HG03571 (cell line): ENCODE data around the gene GGTLC3.
"Not testable (repeated sequence)": the region's sequence is repeated elsewhere in the genome, so short reads cannot be mapped to it uniquely, and the experiment has no call there.

ENCODE experiments used
- ATAC-seq: cut with Tn5 transposase; IDR thresholded peaks from one replicate; pipeline ENCODE4 v1.9.1; 2021; ENCODE audit not compliant: unreplicated experiment

The GGTLC3 gene

GRCh38 chr22:18518061-18518460 lies at the start of gene GGTLC3:
Gene GGTLC3 (minus strand): TSS chr22:18518161. CDS start chr22:18517897, 264 bp downstream.
- ATAC-seq: not testable (repeated sequence)

DNA sequence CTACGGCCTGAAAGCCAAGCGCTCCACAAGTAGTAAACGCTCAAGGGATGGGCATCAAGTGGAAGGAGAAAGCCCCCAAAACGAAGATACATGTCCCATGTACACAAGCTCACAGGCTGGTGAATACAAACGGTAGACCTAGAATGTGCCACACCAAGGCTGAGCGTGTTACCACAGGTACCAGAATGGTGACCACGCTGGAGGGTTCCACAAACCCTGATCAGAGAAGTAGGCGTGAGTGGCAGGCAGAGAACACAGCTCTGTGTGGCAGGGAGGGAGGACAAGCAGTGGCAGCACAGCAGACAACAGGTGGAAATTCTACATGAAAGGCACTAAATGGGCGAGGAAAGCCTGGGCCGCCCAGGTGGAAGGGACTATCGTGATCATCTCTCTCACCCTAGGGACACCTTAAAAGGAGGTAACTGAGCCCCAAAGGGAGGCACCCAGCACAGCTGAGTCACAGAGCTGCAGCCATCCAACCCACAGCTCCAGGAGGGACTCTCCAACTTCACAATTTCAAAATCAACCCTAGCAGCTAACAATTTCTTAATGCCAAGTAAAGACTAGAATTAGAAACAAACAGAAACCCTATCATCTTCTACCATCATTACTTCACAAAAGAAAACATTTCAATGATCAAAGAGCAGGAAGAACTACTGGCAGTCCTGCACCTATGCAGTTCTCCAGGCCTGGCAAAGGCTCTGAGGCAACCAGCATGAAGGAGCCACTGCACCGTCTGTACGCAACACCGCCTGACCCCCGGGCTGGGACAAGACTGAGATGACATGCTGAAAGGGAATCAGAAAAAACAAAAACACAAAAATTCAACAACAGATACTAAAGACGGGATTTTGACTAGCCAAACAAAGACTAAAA lies 42.4 kb upstream of the GGTLC3 start:
- not testable (repeated sequence) for ATAC-seq

DNA sequence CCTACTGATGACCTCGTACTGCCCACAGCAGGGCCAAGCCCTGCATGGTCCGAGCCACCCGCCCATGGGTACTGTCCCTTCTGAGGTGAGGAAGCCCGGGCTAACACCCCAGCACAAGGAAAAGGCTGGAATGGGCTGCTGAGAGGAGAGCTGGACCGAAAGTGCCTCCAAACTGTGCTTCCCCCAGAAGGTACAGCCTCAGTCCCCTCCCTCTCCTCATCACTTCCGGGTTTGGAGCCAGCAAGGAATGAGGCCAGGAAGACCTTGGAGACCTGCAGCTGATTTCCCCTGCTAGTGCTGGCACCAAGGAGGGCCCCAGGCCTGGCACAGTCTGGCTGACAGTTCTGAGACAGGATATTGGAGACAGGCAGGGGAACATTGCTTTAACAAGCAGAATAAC lies 41.0 kb upstream of the GGTLC3 start:
- ATAC-seq: not testable (repeated sequence)

DNA sequence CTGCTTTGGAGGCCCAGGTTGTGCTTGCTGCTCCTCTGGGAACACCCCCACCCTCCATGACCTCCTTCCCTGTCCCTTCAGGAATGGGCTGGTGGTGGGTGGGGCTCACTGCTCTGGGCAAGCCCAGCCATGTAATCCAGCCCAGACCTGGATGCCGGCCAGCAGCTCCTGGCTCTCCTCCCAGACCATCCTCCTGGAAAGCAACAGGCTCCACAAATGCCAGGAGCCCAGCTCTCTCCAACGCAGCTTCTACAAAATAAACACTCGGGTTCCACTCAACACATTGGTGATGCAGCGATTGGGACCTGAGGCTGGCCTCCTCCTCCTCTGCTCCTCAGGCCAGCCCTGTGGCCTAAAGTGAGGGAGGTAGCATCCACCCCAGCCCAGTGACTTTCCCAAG lies 40.6 kb upstream of the GGTLC3 start:
- ATAC-seq: not testable (repeated sequence)

DNA sequence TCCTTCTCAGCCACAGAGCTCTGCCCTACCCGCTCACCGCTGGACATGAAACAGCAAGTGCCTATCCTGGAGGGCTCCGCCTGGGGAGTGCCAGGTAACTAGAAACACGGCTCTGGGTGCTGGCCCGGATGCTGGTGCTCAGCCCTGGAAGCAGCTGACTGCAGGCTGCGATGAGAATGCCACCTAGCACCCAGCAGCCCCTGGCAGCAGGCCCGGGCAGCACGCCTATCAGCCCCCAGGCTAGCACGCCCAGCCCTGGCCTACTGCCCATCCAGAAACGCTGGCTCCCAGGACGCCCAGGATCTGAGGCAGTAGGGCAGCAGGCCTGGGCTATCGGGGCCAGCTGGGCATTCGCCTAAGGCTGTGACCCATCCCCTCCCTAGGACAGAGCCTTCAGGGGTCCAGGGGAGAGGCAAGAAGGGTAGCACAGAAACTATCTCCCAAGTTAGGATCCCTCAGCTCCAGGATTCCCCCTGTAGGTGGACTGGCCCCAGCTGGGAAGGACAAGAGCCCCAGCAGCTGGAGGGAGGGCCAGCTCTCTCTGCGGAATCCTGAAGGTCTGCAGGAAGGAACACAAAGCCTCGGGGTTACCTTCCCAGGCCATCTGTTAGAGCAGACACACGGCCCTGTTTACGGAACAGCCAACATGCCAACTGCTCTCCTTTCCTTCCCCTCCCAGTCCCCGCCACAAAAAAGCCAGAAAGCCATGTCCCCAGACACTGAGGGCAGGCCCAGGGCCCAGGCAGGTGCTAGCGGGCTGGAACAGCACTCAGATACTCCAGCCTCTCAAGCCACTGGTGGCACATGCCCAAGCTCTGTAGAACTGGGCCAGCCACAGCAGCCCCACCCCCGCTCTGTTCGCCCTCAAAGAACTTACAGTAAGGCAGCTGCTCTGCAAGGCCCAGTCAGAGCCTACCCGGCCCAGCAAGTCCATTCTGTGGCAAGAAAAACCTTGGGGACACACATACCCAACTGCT lies 36.6 kb upstream of the GGTLC3 start:
- not testable (repeated sequence) for ATAC-seq

GRCh38 chr22:18552839-18553597 lies 35.1 kb upstream of the GGTLC3 start:
- ATAC-seq: not testable (repeated sequence)

DNA sequence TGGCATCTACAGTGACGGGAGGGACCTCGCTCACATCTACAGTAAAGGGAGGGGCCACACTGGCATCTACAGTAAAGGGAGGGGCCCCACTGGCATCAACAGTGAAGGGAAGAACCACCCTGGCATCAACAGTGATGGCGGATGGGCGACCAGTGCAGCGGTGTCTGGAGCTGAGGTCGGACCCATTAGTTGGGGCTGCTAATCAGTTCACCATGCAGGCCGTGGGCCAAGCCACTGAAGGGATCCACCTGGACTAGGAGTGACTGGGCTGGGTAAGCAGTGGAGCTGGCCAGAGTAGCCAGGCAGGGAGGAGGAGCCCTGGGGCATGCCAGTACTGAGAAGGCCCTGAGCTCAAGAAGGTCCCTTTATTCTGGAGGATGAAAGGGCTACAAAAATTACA lies 33.1 kb upstream of the GGTLC3 start:
- ATAC-seq: not testable (repeated sequence)

DNA sequence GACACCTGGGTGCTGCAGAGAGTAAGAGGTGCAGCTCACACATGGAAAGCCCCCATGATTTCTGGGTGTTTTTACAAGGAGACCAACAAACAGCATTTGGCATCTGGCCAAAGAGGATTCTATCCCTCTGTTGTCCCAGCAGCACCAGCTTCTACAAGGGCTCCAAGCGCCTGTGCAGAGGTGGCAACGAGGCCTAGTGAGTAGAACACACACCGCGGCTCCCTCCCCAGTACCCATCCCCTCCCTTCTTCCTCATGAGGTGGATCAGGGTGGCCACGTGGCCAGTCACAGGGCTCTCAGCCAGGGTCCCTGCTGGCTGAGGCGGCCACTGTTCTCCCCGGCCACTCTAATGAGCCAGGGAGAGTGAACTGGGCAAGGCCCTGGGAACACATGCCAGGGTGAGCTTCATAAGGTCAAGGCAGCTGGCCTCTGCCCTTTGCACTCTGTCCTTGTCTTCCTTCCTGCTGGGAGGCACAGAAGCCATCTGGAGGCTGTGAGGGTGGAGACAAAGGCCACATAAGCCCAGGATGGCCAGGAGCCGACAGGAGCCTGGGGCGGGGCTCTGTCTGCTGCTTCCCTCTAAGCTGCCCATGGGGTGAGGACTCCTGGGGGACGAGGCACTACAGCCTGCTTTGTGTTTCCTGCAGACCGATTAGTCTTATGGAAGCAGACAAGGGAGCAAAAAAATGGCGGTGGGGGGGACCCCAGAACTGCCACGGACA lies 31.7 kb upstream of the GGTLC3 start:
- ATAC-seq: not testable (repeated sequence)

GRCh38 chr22:18544615-18545014 lies 26.7 kb upstream of the GGTLC3 start:
- ATAC-seq: not testable (repeated sequence)

- ATAC-seq: not testable (repeated sequence)
These were observed 25.4 kb upstream of the GGTLC3 start for GRCh38 chr22:18543400-18543799.

- ATAC-seq: not testable (repeated sequence)
These were observed 22.0 kb upstream of the GGTLC3 start for GRCh38 chr22:18539994-18540393.

DNA sequence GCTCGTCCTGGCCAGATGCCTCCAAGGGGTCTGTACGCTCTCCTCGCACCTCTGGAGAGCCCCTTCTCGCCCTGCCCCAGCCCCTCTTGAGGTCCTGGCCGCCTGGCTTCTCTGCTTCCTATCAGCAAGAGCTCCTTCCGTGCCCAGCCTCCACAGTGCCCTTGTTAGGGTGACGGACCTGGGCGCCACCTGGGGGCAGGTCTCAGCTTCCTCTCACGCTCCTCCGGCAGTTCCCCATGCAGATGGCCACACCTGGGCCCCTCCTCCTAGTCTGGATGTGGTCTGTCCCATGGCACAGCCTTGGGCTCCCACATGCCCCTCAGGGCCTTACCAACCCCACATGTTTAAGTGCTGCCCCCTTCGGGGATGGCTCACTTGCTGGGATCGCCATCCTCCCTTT lies 16.4 kb upstream of the GGTLC3 start:
- not testable (repeated sequence) for ATAC-seq

DNA sequence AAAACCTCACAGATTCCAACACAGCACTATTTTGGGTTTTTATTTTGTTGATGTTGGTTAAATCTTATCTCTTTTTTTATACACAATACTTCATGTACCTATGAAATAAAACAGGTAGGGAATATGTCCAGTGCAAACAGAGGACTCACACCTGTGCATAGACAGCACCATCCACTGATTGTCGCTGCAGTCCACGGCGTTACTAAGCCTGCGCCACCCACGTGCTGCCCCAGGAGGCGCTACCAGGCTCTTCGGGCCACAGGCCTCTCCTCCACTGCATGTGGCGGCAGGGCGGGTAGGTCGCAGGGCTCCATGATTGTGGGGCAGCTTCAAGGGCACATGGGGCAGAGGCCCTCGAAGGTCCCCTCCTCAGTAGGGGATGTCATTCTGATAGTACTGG lies 15.7 kb upstream of the GGTLC3 start:
- not testable (repeated sequence) for ATAC-seq

DNA sequence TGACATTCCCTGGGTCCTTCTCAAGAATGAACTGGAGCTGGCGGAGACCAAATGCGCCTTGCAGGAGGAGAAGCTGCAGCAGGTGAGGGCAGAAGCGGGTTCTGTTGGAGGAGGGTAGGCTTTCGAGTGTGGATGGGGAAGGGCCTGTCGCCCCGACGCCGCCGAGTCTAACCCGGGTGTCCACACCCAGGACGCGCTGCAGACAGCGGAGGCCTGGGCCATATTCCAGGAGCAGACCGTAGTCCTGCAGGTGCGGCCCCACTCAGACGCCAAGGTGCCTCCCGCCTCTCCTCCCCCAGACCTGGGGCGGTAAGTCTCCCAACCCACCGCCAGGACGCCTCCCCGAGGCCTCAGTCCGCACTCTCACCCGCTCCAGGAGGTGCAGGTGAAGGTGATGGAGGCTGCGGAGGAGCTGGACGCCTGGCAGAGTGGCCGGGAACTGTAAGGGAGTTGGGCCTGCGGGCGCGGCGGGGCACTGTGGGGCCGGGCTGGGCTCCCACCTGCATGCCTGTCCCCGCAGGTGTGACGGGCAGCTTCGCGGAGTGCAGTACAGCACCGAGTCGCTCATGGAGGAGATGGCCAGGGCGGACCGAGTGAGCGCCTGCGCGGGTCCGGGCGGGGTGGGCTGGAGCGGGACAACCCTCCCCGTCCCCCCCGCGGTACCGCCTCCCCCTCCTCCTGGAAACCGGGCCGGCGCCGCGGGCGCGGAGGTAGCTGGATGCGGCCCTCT lies 11.6 kb upstream of the GGTLC3 start:
- ATAC-seq: peak; percentile 20

DNA sequence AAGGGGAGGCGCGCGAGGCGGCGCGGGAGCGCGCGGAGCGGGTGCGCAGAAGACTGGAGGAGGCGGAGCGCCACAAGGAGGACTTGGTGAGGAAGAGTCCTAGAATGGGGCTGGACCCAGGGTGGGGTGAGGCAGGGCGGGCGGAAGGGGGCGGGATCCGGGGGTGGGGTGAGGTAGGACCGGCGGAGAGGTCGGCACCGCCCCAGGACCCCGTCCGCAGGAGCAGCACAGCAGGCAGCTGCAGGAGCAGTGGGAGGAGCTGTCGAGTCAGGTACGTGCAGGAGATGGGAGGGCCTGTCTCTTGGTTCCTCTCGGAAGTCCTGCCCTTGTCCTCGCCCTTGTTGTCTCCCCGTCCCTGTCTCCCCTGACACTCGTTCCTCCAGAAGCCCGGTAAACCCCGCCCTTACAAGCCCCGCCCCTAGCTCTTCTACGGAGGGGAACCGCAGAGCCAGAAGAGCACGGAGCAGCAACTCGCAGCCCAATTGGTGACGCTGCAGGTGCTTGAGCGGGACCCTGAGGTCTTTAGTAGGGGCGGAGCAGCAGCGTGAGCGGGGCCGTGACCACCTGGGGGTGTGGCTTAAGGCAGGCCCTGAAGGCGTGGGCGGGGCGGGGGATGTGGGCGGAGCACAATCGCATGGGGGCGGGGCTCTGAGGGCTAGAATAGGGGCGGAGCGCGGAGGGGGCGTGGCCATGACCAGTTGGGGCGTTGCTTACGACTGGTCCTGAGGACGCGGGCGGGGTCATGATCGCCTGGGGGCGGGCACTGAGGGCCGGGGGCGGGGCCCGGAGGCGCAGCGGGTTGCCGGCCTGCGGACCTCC lies 10.8 kb upstream of the GGTLC3 start:
- peak; percentile 74 for ATAC-seq

DNA sequence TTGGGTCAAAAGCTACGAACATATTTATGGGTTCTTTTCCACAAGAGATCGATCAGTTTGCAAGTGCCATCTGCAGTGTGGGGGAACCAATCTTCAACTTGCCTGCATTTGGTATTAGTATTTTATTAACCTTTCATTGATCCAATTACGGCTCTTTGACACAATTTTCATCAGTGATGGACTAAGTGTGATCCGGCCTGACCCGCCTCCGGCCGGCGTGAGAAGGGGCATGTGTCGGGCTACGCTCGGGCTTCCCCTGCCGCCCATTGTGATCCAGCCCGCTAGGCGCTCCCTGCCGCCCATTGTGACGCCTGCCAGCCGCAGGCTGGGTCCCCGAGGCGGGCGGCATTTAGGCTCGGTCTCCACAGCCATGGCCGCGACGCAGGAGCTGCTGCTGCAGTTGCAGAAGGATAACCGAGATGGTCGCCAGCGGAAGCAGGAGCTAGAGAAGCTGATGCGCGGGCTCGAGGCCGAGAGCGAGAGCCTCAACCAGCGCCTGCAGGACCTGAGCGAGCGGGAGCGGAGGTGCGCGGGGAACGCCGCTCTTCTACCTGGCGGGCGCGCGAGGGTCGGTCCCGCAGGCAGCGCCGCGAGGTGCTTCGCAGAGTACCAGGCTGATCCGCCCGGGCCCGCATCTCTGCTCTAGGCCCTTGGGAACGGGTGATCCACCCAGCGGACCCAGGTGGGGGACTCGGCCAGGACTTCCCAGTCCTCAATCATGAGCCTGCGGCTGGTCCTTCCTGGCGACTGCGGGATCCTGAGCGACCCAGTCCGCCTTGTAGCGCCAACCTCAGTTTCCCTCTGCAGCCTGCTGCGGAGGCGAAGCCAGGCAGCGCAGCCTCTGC lies 10.0 kb upstream of the GGTLC3 start, which contains the start of gene TMEM191B:
TMEM191B (plus strand) TSS at position 51 of the 845 bp plus-strand sequence; CDS start at position 230, 179 bp downstream.
- peak; percentile 18 for ATAC-seq

DNA sequence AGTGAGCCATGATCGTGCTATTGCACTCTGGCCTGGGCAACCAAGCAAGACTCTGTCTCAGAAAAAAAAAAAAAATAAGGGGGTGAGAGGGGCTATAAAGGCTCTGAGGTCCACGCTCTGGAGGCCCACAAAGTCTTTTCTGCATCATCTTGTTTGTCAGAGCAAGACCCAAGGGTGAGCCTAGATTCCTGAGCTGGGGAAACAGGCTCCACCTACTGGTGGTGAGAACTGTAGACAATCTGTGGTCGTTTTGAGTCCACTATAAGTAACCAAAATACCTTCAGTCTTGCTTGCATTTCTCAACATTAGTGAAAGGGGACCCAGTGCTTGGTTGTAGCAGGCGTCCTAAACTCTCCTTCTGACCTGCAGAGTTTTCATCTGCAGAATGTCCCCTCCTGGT lies 5.4 kb upstream of the GGTLC3 start:
- ATAC-seq: not testable (repeated sequence)
